Esophagus mucosa (tissue), 1 donor: ENCODE data around the gene TNRC6C. TPM values are rescaled to one million over a fixed set of nuclear protein-coding genes. Genes with fewer than 3 reads are reported as not detected.
"Not testable (repeated sequence)": the region's sequence is repeated elsewhere in the genome, so short reads cannot be mapped to it uniquely, and the experiment has no call there.

Source experiments
- ATAC-seq: fragments of 200-7000 bp; cut with Tn5 transposase; one replicate; pipeline ENCODE4 v1.9.1; 2020
- total RNA-seq: library from RNA; stranded (reverse); gene quantifications from one replicate; pipeline ENCODE4 v1.2.4, GENCODE V29; 2023
- donor health status: DM: yes; HTN: yes; CAD: no.

Gene TNRC6C
- total RNA-seq, 1 donor from 2014 or later, result 6.8 TPM

- ATAC-seq, result no peak
Measured at GRCh38 chr17:78048346-78049292, 90.1 kb downstream of the TNRC6C start.

- ATAC-seq, result no peak
Measured at GRCh38 chr17:78049609-78050008, 91.1 kb downstream of the TNRC6C start.

GRCh38 chr17:78051186-78051972, 92.9 kb downstream of the TNRC6C start:
- ATAC-seq, result no peak

- ATAC-seq, result peak; percentile 59
Measured at GRCh38 chr17:78053777-78054468, 95.4 kb downstream of the TNRC6C start.

- ATAC-seq, result no peak
Measured at GRCh38 chr17:78057113-78057740, 98.7 kb downstream of the TNRC6C start.

GRCh38 chr17:78058001-78058400, 99.5 kb downstream of the TNRC6C start:
- no peak for ATAC-seq

GRCh38 chr17:78058581-78058980, 100.1 kb downstream of the TNRC6C start:
- ATAC-seq, result no peak

GRCh38 chr17:78062596-78062995, 104.1 kb downstream of the TNRC6C start:
- no peak for ATAC-seq

GRCh38 chr17:78063489-78063888, 105.0 kb downstream of the TNRC6C start:
- no peak for ATAC-seq

- no peak for ATAC-seq
Measured at GRCh38 chr17:78064708-78065107, 106.2 kb downstream of the TNRC6C start.

- not testable (repeated sequence) for ATAC-seq
Measured at GRCh38 chr17:78066976-78067375, 108.5 kb downstream of the TNRC6C start.

- no peak for ATAC-seq
Measured at GRCh38 chr17:78069695-78070094, 111.2 kb downstream of the TNRC6C start.

- ATAC-seq, result no peak
Measured at GRCh38 chr17:78072961-78073360, 114.5 kb downstream of the TNRC6C start.

GRCh38 chr17:78075011-78075410, 116.5 kb downstream of the TNRC6C start:
- ATAC-seq, result no peak

GRCh38 chr17:78075545-78075944, 117.0 kb downstream of the TNRC6C start:
- no peak for ATAC-seq

- ATAC-seq, result no peak
Measured at GRCh38 chr17:78079253-78079652, 120.8 kb downstream of the TNRC6C start.

- no peak for ATAC-seq
Measured at GRCh38 chr17:78081551-78081950, 123.0 kb downstream of the TNRC6C start.

GRCh38 chr17:78082355-78082872, 123.9 kb downstream of the TNRC6C start:
- ATAC-seq, result not testable (repeated sequence)

GRCh38 chr17:78082988-78083387, 124.5 kb downstream of the TNRC6C start:
- ATAC-seq, result peak; percentile 60

GRCh38 chr17:78086740-78087139, 128.2 kb downstream of the TNRC6C start:
- no peak for ATAC-seq

- no peak for ATAC-seq
Measured at GRCh38 chr17:78088529-78088928, 130.0 kb downstream of the TNRC6C start.
